ENCODE results near the gene TNFRSF25.

TNFRSF25 gene

DNA sequence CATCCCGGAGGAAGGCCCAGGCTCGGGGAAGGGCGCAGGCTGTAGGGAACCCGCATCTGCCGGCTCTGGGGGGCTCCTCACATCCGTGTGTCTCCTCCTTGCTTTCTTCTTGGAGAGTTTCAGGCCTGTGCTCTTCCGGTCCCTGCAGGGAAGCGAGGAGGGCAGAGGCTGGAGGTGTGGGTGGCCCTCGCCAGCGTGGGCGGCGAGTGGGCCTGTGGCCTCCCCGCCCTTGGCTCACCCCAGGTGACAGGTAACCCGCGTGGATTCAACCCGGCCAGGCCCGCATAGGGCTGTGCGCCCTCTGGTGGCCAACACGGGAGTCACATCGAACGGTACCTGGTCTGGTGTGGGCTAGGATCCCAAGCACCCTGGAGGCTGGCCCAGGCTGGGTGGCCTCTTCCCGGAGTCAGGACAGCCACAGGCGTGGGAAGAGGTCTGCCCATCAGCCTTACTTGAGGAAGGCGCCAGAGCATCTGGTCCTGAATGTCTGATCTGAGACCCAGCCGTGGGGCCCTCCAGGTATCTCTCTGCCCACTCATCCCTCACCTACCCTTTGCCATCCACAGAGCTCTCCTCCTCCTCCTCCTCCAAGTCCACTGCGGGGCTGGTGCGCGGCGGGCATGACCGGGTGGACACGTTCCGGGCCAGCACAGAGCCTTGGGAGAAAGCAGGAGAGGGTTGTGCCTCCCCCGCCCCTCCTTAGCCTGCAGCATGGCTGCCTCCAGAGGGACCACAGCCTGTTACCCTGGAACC, 9.6 kb upstream of the TNFRSF25 start:
- ATAC-seq (ENCODE audit: insufficient read depth, low read depth): peak; percentile 91
- Histone ChIP-seq H3K4me2 (ENCODE audit: insufficient read depth, low read length) (no peak overlapping the region), H2AFZ (ENCODE audit: low read depth, low read length) (no peak overlapping the region; the same call in 1 of the 2 replicates)

GRCh38 chr1:6474815-6475282, 8.9 kb upstream of the TNFRSF25 start:
- no peak for TF ChIP-seq CTCF (IDR thresholded peaks at IDR 0.05; ENCODE audit: borderline replicate concordance, extremely low read depth, low read length, poor library complexity, severe bottlenecking)
- TF ChIP-seq EZH2 (IDR thresholded peaks at IDR 0.05; ENCODE audit: borderline replicate concordance, low read depth, low read length, severe bottlenecking): no peak
- H3K36me3 ChIP-seq (ENCODE audit: insufficient read depth, low read length): no peaks in the 10 kb centered on the region
- H4K20me1 ChIP-seq (ENCODE audit: insufficient read depth, low read length): no peaks in the 10 kb centered on the region; the same call in 1 of the 2 replicates
- no peak overlapping the region for H3K4me3 ChIP-seq (ENCODE audit: low read depth in 1 of 2, low read length in 2 of 2)
- ATAC-seq (ENCODE audit: insufficient read depth, low read depth) (no peak), DNase-seq (no peak)
- no peak overlapping the region for H3K9ac ChIP-seq (ENCODE audit: low read depth, low read length)
- H3K9me3 ChIP-seq (ENCODE audit: insufficient read depth, low read length, severe bottlenecking): no peaks in the 10 kb centered on the region
- no peak overlapping the region for H3K27ac ChIP-seq (ENCODE audit: low read length)
- H3K27me3 ChIP-seq (ENCODE audit: insufficient read depth, low read length, poor library complexity): no peaks in the 10 kb centered on the region
- H3K79me2 ChIP-seq (ENCODE audit: insufficient read depth, low read length): no peaks in the 10 kb centered on the region
- no peak overlapping the region for H2AFZ ChIP-seq (ENCODE audit: low read depth, low read length)
- H3K4me2 ChIP-seq (ENCODE audit: insufficient read depth, low read length): no peak overlapping the region
- H3K4me1 ChIP-seq (ENCODE audit: insufficient read depth, low read length): no peaks in the 10 kb centered on the region

More for the DNA sequence above, 9.6 kb upstream of the TNFRSF25 start:
- H3K27me3 ChIP-seq (ENCODE audit: insufficient read depth, low read length, poor library complexity): no peaks in the 10 kb centered on the region
- H3K9me3 ChIP-seq (ENCODE audit: insufficient read depth, low read length, severe bottlenecking): no peaks in the 10 kb centered on the region
- H3K27ac ChIP-seq (ENCODE audit: low read length): no peak overlapping the region
- peak; percentile 66 for DNase-seq
- no peak overlapping the region for H3K4me3 ChIP-seq (ENCODE audit: low read depth in 1 of 2, low read length in 2 of 2)
- no peak overlapping the region for H3K9ac ChIP-seq (ENCODE audit: low read depth, low read length)
- H3K79me2 ChIP-seq (ENCODE audit: insufficient read depth, low read length): no peaks in the 10 kb centered on the region
- H3K36me3 ChIP-seq (ENCODE audit: insufficient read depth, low read length): no peaks in the 10 kb centered on the region
- H4K20me1 ChIP-seq (ENCODE audit: insufficient read depth, low read length): no peaks in the 10 kb centered on the region; the same call in 1 of the 2 replicates
- H3K4me1 ChIP-seq (ENCODE audit: insufficient read depth, low read length): no peaks in the 10 kb centered on the region
- TF ChIP-seq CTCF (IDR thresholded peaks at IDR 0.05; ENCODE audit: borderline replicate concordance, extremely low read depth, low read length, poor library complexity, severe bottlenecking) (peak; percentile 95), EZH2 (IDR thresholded peaks at IDR 0.05; ENCODE audit: borderline replicate concordance, low read depth, low read length, severe bottlenecking) (no peak)

DNA sequence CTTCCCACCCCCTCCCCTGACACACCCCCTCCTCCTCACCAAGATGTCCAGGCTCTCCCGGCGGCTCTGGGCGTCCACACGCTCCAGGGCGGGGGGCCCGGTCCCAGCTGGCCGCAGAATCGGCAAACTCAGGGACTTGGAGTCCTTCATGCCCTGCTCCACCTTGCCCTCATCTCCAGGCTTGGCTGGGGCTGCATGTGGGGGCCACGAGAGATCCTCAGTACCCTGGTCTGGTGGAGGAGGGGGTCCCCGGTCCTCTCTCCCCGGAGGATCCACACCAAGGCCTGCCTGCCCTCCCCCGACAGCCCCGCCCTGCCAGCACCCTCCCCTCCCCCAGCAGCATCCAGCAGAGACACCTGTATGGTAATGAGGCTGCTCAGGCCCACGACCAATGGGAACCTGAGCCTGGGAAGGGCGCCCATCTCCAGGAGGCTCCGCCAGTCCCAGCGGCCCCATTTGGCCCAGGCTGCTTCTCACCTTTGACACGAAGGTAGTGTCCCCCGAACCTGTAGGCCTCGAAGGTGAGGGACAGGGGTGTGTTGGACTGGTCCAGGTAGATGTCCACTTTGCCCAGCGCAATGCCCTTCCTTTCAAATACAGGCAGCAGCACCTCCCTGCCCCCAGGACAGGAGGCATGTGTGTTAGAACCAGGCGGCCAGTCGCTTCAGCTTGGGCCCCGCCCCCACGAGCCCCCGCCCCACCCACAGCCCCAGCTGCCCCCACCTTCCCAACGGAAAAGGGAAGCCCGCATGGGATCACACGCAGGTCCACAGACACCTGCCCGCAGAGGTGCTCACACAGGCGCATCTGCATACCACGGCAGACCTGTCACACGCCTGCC, 8.2 kb upstream of the TNFRSF25 start:
- H3K9me3 ChIP-seq (ENCODE audit: insufficient read depth, low read length, severe bottlenecking): no peaks in the 10 kb centered on the region
- H2AFZ ChIP-seq (ENCODE audit: low read depth, low read length): no peak overlapping the region
- H3K4me2 ChIP-seq (ENCODE audit: insufficient read depth, low read length): no peak overlapping the region
- no peak overlapping the region for H3K9ac ChIP-seq (ENCODE audit: low read depth, low read length)
- H3K27me3 ChIP-seq (ENCODE audit: insufficient read depth, low read length, poor library complexity): no peaks in the 10 kb centered on the region
- H3K27ac ChIP-seq (ENCODE audit: low read length): no peak overlapping the region
- TF ChIP-seq EZH2 (IDR thresholded peaks at IDR 0.05; ENCODE audit: borderline replicate concordance, low read depth, low read length, severe bottlenecking) (no peak), CTCF (IDR thresholded peaks at IDR 0.05; ENCODE audit: borderline replicate concordance, extremely low read depth, low read length, poor library complexity, severe bottlenecking) (no peak)
- no peak overlapping the region for H3K4me3 ChIP-seq (ENCODE audit: low read depth in 1 of 2, low read length in 2 of 2)
- no peaks in the 10 kb centered on the region for H3K4me1 ChIP-seq (ENCODE audit: insufficient read depth, low read length)
- ATAC-seq (ENCODE audit: insufficient read depth, low read depth) (no peak), DNase-seq (no peak)
- no peaks in the 10 kb centered on the region; the same call in 1 of the 2 replicates for H4K20me1 ChIP-seq (ENCODE audit: insufficient read depth, low read length)
- no peaks in the 10 kb centered on the region for H3K79me2 ChIP-seq (ENCODE audit: insufficient read depth, low read length)
- no peaks in the 10 kb centered on the region for H3K36me3 ChIP-seq (ENCODE audit: insufficient read depth, low read length)

All from DND-41 (cell line).